ENCODE data around the gene NAPG. TPM values are rescaled to one million over a fixed set of nuclear protein-coding genes. Genes with fewer than 3 reads are reported as not detected.

Gene NAPG
- polyA plus RNA-seq = 15.0 TPM

GRCh38 chr18:10525697-10526560 lies at the start of gene NAPG:
NAPG (plus strand) TSS chr18:10526027; CDS start chr18:10526103, 76 bp downstream.
- H3K4me1 Mint-ChIP-seq = peaks cover 36 to 48% (median 45%) of the 10 kb centered on the region in 3 donors
- peak within 1 kb of the TSS; percentile 95 to 99 (median 97) for H3K4me3 Mint-ChIP-seq
- no peaks in the 10 kb centered on the region for H3K9me3 Mint-ChIP-seq
- H3K27ac Mint-ChIP-seq = peak within 1 kb of the TSS; percentile 98
- H3K27me3 Mint-ChIP-seq = peaks cover 4% of the 10 kb centered on the region
- no peaks in the 10 kb centered on the region for H3K36me3 Mint-ChIP-seq

DNA sequence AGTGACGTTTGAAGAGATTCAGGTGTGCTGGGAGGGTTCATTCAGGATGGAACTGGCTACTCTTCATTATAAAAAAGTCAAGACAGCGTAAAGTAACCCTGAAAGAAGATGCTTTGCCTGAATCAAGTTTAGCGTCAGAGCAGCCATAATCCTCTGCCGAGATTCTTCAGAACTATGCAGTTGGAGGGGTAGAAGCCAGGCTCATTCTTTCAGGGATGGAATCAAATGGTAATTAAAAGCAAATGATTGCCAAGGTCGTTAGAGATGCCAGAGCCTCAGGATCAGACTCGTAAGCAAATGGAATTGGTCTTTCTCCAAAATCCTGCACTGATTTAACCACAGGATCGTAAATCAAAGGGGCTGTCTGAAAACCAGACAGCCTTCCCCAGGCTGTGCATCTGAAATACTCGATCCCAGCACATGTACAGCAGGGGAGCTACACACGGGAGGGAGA lies 49.5 kb upstream of the NAPG start:
- Mint-ChIP-seq H3K36me3 (no peaks in the 10 kb centered on the region), H3K27ac (peak overlapping the region in 1 of 3 donors; percentile 26), H3K4me1 (peaks cover 20 to 34% (median 23%) of the 10 kb centered on the region in 3 donors), H3K27me3 (peaks cover 7% of the 10 kb centered on the region), H3K4me3 (peak overlapping the region in 2 of 4 donors; percentile 87 to 91), H3K9me3 (no peaks in the 10 kb centered on the region)

GRCh38 chr18:10477121-10477862 lies 48.5 kb upstream of the NAPG start:
- H3K4me1 Mint-ChIP-seq = peaks cover 26 to 43% (median 30%) of the 10 kb centered on the region in 3 donors
- H3K4me3 Mint-ChIP-seq = peak overlapping the region in 1 of 4 donors; percentile 91
- no peaks in the 10 kb centered on the region for H3K36me3 Mint-ChIP-seq
- H3K27me3 Mint-ChIP-seq = peaks cover 7% of the 10 kb centered on the region
- H3K27ac Mint-ChIP-seq = no peak overlapping the region
- no peaks in the 10 kb centered on the region for H3K9me3 Mint-ChIP-seq

DNA sequence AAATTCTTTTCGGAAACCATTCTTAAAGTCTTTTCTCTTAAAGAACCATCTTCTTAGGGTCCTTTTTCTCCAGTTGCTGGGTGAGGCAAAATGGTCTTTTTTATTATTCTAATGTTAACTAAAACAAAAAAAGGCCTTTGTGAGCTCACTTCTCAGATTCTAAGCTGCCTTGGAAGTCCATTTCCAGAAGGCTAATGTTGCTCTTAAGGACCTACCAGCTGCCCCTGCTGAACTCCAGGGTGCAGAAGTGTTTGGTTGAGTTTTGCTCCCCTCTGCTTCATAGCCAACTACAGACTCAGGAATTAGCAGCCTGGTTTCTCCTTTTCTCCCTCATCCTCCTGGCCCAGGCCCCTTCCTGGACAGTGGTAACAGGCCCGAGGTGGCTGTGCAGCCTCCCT lies 48.0 kb upstream of the NAPG start:
- no peaks in the 10 kb centered on the region for H3K9me3 Mint-ChIP-seq
- H3K4me3 Mint-ChIP-seq = no peak overlapping the region
- H3K27ac Mint-ChIP-seq = no peak overlapping the region
- peaks cover 29 to 46% (median 36%) of the 10 kb centered on the region in 3 donors for H3K4me1 Mint-ChIP-seq
- no peaks in the 10 kb centered on the region for H3K36me3 Mint-ChIP-seq
- H3K27me3 Mint-ChIP-seq = peaks cover 7% of the 10 kb centered on the region

DNA sequence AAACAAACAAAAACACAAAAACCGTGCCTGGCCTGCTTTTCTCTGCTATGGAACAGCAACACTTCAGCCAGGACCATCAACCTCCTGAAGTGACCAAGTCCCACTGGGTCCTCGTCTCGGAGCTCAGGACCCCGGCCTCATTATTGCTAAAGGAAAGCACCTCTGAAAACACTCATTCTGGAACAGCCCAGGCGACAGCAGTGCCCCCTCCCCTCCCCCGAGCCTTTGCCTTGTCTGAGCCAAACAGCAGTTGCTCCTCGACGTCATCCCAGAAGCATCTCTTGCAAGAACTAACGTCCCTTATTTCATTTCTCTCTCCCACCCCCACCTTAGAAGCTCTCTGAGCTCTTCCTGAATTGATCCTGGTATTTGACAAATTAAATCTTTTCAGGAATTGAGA lies 44.0 kb upstream of the NAPG start:
- peak overlapping the region; percentile 33 to 80 (median 41) for H3K27ac Mint-ChIP-seq
- H3K36me3 Mint-ChIP-seq = no peaks in the 10 kb centered on the region
- peaks cover 23 to 40% (median 36%) of the 10 kb centered on the region in 3 donors for H3K4me1 Mint-ChIP-seq
- peaks cover 1% of the 10 kb centered on the region for H3K27me3 Mint-ChIP-seq
- peak overlapping the region in 1 of 4 donors; percentile 61 for H3K4me3 Mint-ChIP-seq
- H3K9me3 Mint-ChIP-seq = no peaks in the 10 kb centered on the region

GRCh38 chr18:10482363-10482984 lies 43.4 kb upstream of the NAPG start:
- H3K9me3 Mint-ChIP-seq = no peaks in the 10 kb centered on the region
- H3K36me3 Mint-ChIP-seq = no peaks in the 10 kb centered on the region
- peak overlapping the region; percentile 33 to 80 (median 41) for H3K27ac Mint-ChIP-seq
- peaks cover 18 to 35% (median 34%) of the 10 kb centered on the region in 3 donors for H3K4me1 Mint-ChIP-seq
- H3K4me3 Mint-ChIP-seq = peak overlapping the region; percentile 13 to 92 (median 68)
- no peaks in the 10 kb centered on the region for H3K27me3 Mint-ChIP-seq

DNA sequence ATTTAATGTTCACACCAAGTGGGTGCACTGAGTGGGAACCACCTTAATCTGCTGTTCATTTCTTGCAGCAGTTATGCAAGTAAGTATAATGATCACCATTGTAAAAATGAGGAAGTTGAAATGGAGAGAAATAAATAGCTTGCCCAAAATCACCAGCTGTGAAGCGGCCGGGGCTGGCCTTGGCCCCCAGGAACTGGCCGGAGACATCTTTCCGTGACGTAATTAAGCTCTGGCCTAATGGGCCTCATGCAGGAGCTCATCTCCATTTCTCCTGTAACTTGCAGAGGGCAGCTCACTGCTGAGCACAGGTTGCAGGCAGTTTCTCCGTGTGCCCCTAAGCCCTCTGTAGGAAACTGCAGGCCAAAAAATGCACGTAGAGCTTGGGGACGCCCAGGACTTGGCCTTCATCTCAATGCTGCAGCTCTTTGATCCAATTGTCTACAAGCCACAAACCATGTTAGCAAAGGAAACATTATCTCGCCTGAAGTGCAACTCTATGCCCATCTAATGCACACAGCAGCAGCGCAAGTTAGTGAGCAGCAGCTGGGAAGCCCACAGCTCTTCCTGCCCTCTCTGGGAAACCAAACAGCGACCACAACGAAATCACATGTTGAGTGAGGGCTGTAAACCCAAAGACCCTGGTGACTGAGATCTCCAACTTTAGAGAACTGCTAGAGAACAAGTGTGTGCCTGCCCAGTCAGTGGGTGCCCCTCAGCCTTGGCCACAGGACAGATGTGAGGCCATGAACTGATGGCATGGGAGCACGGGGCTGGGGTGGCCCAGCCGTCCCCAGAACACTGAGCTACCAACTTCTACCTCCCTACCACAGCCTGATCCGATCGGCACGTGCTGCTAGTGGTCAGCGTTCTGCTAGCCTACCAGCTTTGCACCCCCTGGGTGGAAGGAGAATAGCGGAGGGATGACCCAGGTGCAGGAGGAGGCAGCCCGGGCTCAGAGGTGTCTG lies 42.6 kb upstream of the NAPG start:
- Mint-ChIP-seq H3K27me3 (no peaks in the 10 kb centered on the region), H3K4me1 (peaks cover 18 to 35% (median 33%) of the 10 kb centered on the region in 3 donors), H3K36me3 (no peaks in the 10 kb centered on the region), H3K4me3 (peak overlapping the region; percentile 13 to 92 (median 68)), H3K27ac (peak overlapping the region; percentile 9 to 84 (median 20)), H3K9me3 (no peaks in the 10 kb centered on the region)

DNA sequence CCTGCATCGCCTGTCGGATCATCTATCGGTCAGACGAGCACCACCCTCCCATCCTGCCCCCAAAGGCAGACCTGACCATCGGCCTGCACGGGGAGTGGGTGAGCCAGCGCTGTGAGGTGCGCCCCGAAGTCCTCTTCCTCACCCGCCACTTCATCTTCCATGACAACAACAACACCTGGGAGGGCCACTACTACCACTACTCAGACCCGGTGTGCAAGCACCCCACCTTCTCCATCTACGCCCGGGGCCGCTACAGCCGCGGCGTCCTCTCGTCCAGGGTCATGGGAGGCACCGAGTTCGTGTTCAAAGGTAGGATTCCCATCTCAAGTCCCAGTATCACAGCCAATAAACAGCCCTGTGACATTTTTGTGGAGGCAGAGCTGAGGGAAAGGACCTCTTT lies 40.4 kb upstream of the NAPG start:
- Mint-ChIP-seq H3K27ac (peak overlapping the region in 1 of 3 donors; percentile 40), H3K4me3 (peak overlapping the region in 1 of 4 donors; percentile 17), H3K9me3 (no peaks in the 10 kb centered on the region), H3K36me3 (no peaks in the 10 kb centered on the region), H3K27me3 (no peaks in the 10 kb centered on the region), H3K4me1 (peaks cover 18 to 32% (median 32%) of the 10 kb centered on the region in 3 donors)

DNA sequence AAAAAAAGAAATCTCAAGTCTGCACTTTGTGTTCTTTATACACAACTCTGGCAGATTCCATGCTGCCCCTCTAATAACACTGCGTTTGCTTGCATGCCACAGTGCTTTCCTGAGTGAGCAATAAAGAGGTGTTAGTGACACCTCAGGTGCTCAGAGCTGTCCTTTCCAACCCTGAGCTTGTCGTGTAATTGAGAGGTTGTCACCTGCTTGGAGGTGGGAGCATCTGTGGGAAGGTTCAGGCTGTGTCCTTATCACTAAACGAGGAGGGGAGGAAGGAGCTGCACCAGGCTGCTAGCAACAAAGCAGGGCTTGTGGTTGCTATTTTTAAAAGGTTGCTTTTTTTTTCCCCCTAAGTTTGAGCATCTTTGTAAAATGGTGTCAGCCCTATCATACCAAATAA lies 39.5 kb upstream of the NAPG start:
- Mint-ChIP-seq H3K4me3 (no peak overlapping the region), H3K4me1 (peaks cover 21 to 35% (median 33%) of the 10 kb centered on the region in 3 donors), H3K9me3 (no peaks in the 10 kb centered on the region), H3K27ac (no peak overlapping the region), H3K36me3 (no peaks in the 10 kb centered on the region), H3K27me3 (peaks cover 2% of the 10 kb centered on the region)

GRCh38 chr18:10487154-10487553 lies 38.7 kb upstream of the NAPG start:
- no peaks in the 10 kb centered on the region for H3K9me3 Mint-ChIP-seq
- H3K4me1 Mint-ChIP-seq = peaks cover 14 to 29% (median 25%) of the 10 kb centered on the region in 3 donors
- no peak overlapping the region for H3K4me3 Mint-ChIP-seq
- no peak overlapping the region for H3K27ac Mint-ChIP-seq
- H3K36me3 Mint-ChIP-seq = no peaks in the 10 kb centered on the region
- peaks cover 2% of the 10 kb centered on the region for H3K27me3 Mint-ChIP-seq

DNA sequence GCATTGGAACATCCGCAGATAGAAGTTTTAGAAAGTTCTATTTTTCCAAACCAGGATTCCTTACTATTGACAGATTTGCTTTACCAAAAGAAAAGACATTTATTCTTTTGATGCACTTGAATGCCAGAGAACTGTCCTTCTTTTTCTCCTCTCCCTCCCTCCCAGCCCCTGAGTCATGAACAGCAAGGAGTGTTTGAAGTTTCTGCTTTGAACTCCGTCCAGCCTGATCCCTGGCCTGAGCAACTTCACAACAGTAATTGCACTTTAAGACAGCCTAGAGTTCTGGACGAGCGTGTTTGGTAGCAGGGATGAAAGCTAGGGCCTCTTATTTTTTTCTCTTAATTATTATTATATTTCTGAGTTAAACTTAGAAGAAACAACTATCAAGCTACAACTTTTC lies 37.8 kb upstream of the NAPG start:
- no peaks in the 10 kb centered on the region for H3K9me3 Mint-ChIP-seq
- H3K27ac Mint-ChIP-seq = no peak overlapping the region
- peaks cover 10 to 21% (median 20%) of the 10 kb centered on the region in 3 donors for H3K4me1 Mint-ChIP-seq
- H3K4me3 Mint-ChIP-seq = no peak overlapping the region
- H3K36me3 Mint-ChIP-seq = no peaks in the 10 kb centered on the region
- peaks cover 2% of the 10 kb centered on the region for H3K27me3 Mint-ChIP-seq

DNA sequence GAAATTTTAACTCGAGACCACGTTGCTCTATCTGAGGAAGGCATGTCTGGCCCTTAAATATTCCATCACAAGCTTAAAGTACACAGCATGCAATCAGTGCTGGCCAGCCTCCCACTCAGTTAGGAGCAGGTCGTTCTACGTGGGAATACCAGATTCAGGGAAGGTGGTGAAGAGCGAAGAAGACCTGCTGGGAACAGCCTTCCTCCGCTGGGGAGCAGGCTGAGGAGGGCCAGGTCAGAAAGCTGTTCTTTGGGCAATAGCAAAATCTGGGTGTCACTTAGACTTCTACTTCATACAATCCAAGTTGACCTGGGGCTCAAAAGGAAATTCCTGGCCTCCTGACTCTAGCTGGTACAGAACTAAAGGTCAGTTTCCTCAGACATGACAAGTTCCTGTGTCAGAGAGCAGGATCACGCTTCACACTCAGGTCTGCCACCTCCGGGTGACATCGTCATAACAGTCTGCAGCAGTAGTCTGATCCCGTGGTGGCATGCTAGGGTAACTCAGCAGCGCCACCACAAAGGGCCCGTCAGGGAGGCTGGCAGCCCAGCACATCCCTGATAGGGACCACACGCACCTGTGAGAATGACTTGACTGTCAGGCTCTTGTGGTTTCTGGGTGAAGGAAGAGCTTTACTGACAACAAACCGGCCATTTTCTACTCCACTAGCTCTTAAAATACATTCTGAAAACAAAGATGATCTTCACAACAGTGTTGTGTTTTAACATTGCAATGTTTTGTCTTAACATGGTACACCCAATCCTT lies 35.2 kb upstream of the NAPG start:
- no peaks in the 10 kb centered on the region for H3K36me3 Mint-ChIP-seq
- H3K27ac Mint-ChIP-seq = peak overlapping the region in 1 of 3 donors; percentile 4
- peaks cover 5 to 10% (median 10%) of the 10 kb centered on the region in 3 donors for H3K4me1 Mint-ChIP-seq
- H3K9me3 Mint-ChIP-seq = no peaks in the 10 kb centered on the region
- peaks cover 2% of the 10 kb centered on the region for H3K27me3 Mint-ChIP-seq
- peak overlapping the region in 1 of 4 donors; percentile 2 for H3K4me3 Mint-ChIP-seq

GRCh38 chr18:10495936-10496335 lies 29.9 kb upstream of the NAPG start:
- no peaks in the 10 kb centered on the region for H3K27me3 Mint-ChIP-seq
- H3K9me3 Mint-ChIP-seq = peaks cover 0 to 3% (median 0%) of the 10 kb centered on the region in 3 donors
- H3K4me3 Mint-ChIP-seq = no peak overlapping the region
- no peak overlapping the region for H3K27ac Mint-ChIP-seq
- H3K4me1 Mint-ChIP-seq = peaks cover under 1 to 2% (median 1%) of the 10 kb centered on the region in 3 donors
- H3K36me3 Mint-ChIP-seq = no peaks in the 10 kb centered on the region
